DMS79 treated with DMSO at 0.1 percent for 48 hours (cell line): ENCODE data around the gene TTYH1.

ENCODE experiments used
- DNase-seq: peaks from one replicate; lab custom pipeline; 2025; lab: John Stamatoyannopoulos, UW

TTYH1 gene

DNA sequence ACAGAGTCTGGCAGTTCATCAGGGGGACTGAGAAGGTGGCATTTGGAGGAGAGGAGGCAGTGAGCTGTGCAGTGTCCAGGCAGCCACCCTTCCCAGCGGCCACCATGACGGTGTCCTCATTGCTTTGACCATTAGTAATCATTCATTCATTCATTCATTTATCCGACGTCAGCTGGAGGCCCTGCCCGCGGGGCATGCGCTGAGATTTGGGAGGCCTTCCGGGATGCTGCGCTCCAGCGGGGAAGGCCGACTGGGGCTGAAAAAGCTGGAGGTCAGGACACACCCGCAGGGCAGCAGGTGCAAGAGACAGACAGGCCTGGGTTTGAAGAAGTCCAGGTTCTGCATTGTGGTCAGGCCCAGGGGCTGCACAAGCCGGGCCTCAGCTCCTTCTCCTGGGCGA, 8.9 kb downstream of the TTYH1 start:
- DNase-seq, result no peak

DNA sequence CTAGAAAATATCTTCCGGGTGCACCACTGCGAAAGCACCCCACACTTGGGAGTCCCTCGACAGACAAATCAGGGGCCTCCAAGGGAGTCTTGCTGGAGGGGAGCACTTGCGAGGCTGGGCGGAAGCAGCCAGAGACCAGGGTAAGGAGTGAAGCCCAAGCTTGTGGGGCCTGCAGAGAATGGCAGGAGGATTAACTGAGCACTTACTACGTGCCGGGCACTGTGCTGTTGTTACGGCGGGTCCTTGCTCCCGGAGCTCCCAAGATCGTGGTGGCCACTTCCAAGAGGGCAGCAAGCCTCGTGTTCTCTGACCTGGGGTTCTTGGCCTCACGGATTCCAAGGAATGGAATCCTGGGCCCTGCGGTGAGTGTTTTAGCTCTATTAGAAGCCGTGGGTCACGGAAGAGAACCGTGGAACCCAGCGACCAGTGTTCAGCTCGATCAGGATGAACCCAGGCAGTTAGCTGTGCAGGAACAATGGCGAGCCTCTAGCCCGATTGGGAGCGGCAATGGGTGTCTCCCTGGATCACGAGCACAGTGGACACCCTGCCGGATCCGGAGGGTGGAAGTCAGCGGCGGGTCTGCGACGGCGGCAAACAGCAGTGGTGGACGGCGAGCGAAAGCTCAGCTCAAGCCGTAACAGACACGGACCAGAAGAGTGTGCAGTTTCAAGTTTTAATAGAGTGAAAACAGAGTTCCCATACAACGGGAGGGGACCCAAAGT, 9.6 kb downstream of the TTYH1 start:
- DNase-seq, result no peak

DNA sequence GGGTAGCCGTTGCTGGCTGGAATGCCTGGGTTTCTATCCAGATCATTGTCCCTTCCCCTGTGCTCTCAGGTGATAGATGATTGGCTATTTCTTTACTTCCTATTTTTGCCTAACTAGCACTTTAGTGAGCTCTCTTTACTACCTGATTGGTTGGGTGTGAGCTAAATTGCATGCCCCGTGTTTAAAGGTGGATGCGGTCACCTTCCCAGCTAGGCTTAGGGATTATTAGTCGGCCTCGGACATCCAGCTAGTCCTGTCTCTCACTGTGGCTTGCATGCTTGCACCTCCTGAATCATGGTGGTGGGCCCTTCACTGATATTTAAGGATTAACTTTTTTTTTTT, 10.1 kb downstream of the TTYH1 start:
- DNase-seq, result no peak

DNA sequence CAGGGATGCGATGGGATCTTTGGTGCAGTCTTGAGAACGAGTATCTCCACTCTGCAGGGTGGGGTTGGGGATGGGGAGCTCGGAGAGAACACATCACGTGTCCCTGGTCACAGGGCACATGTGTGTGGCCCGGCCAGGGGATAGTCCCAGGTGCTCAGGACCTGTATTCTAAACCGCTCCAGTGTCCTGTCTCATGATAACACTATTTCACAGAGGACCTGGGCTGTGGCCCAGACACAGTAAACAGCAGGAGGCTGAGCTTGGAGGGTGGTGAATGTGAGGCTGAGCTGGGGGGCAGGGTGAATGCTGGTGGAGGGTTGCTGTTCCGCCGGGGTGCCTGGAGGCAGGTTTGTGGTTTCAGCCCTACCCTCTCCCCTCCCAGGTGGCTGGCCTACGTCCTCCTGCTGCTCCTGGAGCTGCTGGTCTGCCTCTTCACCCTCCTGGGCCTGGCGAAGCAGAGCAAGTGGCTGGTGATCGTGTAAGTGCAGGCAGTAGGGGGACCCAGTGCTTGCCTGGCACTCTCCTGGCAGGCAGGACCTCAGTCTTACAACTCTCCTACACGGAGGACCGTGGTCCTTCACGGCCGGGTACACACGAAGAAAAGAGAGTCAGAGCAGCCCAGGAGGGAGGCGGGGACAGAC, 11.1 kb downstream of the TTYH1 start:
- no peak for DNase-seq

DNA sequence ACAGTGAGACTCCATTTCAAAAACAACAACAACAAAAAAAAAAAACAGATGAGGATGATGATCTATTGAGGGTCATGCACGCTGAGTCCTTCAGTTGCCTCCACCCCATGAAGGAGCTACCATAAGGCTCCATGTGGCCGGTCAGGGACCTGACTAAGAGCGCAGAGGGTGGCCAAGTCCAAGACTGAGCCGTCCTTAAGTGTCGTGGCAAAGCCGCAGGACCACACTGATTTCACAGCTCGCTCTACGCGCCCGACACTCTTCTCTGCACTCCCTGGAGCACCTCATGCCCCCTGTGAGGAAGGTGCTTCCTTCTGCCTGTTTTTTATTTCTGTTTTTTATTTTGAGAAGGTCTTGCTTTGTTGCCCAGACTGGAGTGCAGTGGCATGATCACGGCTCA, 12.3 kb downstream of the TTYH1 start:
- DNase-seq, result no peak

DNA sequence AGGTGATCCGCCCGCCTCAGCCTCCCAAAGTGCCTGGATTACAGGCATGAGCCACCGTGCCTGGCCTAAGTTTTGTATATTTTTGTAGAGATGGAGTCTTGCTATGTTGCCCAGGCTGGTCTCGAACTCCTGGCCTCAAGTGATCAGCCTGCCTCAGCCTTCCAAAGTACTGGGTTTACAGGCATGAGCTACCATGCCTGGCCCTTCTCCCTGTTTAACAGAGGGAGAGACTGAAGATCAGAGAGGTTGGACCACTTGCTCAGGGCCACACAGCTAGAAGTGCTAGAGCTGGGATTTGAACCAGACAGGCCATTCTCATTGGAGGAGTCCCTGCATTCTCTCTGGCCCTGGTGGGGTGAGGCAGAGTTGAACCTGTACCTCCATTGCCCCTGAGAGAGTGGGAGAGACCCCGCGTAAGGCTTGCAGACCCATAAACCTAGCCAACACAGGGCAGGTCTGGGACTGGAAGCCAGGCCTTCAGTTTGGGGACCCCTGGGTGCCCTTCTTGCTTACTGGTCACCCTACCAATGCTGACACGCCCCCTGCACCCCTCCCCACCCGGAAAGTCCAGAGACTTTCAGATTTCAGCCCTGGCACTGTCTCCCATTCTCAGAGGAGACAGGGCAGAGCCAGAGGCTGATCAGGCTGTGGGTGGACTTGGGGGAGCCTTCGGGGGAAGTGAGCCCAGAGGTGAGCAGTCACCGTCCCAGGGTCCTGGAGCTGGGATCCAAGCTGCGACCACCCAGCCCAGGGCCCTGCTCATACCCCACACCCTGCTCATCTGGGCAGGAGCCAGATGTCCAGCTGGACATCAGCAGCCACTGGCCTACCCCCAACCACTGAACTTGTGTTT, 13.3 kb downstream of the TTYH1 start:
- DNase-seq, result no peak

DNA sequence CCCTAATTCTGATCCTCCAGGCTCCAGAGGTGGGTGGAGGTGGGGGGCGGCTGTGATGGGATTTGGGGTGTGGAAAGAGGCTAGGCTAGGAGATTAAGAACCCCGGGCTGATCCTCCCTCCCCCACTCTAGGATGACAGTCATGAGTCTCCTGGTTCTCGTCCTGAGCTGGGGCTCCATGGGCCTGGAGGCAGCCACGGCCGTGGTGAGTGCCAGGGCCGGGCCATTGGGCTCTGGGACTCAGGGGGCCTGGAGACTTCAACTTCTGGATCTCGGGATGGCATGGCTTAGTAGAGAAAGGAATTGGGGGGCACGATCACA, 13.9 kb downstream of the TTYH1 start:
- no peak for DNase-seq

DNA sequence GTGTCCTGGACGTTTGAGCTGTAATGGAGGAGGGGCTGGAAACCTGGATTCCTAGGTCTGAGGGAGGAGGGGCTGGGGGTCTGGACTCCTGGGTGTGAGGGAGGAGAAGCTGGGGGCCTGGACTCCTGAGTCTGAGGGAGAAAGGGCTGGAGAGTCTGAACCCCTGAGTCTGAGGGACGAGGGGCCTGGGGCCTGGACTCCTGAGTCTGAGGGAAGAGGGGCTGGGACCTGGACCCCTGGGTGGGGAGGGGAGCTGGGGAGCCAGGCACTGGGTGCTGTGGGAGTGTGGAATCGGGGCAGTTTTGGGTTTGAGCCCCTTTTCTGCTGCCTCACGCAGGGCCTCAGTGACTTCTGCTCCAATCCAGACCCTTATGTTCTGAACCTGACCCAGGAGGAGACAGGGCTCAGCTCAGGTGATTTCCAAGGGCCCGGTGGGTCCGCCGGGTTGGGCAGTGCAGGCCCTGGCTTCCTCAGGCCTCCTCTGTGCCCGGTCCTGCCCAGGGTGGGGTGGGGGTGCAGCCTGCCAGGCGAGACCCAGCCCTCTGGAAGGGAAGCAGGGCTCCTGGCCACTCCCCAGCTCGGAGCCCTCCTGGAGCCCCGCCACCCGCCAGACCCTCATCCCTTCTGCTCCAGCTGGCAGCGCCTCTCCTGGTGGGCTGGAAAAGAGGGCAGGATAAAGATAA, 14.4 kb downstream of the TTYH1 start:
- no peak for DNase-seq

DNA sequence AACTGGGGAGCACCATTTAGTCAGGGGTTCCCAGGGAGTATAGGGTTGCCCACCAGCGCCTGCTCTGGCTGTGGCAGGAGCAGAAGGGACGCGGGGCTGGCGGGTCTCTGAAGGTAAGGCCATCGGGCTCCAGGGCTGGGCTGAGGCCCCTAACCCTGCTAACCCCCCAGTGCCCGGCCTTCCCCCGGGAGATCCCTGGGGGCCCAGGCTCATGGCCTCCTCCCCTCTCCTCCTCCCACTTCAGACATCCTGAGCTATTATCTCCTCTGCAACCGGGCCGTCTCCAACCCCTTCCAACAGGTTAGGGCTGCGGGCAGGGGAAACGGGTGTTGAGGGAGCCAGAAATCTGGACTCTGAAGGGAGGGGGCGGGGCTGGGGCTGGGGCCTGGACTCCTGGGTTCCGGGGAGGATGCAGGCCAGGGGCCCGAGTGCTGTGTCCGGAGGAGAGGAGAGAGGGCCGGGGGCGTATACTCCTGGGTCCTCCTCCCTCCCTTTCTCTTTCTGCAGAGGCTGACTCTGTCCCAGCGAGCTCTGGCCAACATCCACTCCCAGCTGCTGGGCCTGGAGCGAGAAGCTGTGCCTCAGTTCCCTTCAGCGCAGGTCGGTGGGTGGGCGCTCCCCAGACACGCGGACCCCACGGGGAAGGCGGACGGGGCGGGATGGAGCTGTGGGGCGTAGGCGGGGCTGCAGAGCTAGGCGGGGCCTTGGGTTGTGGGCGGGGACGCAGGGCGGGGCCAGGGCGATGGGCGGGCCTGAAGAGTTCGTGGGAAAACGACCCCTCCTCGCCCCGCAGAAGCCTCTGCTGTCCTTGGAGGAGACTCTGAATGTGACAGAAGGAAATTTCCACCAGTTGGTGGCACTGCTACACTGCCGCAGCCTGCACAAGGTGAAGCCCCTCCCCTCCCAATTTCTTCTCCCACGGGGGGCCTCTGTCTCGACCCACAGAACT, 15.3 kb downstream of the TTYH1 start:
- no peak for DNase-seq

DNA sequence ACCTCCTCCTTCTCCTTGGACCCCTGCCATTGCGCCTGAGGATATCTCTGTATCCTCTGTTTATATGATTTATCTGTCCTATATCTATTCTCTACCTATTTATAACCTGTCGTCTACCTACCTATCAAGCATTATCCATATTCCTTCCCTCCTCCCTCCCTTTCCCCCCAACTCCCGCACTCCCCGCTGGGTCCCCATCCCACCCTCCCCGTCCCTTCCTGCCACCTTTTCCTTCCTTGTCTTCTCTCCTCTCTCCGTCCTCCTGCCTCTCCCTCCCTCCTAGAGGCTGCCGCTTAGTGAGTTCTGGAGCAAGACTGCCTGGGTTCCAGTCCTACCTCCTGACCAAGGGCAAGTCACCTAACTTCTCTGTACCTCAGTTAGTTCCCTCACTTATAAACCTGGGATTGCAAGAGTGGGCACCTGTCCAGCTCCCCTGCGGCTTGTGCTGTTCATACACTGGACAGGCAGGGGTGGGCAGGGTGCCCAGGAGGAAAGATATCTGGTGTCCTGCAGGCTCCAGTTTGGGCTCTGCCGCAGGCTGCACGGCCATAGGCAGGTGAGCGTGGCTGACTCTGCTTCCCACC, 16.1 kb downstream of the TTYH1 start:
- peak; percentile 20 for DNase-seq

DNA sequence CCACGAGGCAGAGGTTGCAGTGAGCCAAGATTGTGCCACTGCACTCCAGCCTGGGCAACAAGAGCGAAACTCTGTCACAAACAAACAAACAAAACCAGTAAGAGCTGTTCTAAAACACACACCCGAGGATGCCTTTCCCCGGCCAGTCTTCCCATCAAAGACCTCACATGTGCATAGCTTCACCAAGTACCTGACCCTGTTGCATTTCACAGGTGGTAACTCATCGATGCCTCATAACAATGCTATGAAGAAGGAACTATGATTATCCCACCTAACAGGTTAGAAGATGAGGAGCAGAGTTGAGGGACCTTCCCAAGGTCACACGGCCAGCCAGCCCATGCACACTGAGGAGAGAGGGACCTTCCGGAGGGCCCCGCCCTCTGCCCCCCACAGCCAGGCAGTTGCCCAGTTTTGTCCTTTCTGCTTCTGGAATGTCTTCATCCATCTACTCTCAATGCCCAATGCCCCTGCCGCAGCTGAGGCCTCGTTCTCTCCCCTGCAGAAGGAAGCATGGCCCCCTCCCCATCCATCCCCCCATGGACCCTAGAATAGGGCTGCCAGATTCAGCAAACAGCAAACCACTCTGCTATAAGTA, 17.0 kb downstream of the TTYH1 start:
- no peak for DNase-seq

DNA sequence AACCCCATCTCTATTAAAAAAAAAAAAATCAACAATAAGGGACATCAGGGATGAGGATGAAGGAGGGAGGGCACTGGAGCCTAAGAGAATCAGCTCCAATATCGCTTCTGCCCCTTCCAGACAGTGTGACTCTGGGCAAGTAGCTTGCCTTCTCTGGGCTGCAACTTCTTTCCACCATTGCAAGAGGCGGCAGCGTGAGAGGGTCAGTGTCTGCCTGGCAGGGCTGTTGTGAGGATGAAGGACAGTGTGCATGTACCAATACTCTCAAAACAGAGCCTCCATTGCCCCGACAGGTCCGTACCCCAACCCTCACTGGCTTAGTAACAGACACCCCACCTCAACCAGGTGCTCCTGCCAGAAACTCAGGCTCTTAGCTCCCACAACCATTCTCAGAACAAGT, 18.4 kb downstream of the TTYH1 start:
- DNase-seq, result no peak

DNA sequence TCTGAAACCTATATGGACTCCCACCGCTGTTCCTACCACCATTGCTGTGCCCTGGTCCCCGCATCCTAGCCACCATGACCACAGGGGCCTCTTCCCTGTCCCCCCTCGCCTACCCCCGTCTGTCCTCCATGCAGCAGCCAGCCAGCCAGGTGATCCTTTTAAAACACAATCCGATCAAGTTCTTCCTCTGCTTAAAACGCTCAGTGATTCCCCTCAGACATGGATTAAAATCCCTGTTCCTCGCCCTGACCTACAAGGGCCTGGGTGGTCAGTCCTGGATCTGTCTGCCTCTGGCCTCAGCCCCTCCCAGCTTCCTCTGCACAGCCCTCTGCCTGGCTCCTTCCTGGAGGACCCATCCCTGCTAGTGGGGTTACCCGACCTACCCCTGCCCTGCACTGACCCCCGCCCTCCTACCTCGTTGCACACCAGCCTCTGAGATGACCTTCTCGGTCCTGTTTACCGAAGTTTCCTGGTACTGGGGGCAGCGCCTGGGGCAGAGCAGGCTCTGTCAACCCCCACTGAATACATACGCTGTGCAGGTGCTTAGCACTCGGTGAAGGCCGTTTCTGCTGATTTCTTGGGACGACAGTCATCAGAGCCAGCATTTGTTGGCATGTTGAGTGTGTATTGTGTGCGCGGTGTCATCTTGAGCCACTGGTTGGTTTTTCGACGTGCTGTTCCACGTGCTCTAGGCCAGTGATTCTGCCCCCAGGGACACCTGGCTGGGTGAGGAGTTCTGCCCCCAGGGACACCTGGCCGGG, 19.0 kb downstream of the TTYH1 start:
- no peak for DNase-seq

DNA sequence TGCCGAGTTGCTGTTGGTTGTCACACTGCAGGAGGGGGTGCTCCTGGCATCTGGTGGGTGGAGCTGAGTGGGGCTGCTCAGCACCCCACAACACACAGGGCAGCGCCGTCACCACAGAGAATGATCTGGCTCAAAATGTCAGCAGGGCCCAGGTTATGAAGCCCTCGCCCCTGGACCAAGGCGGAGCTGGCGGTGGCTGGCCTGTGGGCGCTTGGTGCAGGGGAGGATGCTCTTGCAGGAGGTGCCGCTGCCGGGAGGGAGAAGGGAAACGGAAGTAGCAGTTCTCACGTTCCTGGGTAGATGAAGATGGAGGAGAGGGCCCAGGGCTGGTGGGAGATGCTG, 19.6 kb downstream of the TTYH1 start:
- DNase-seq, result no peak

DNA sequence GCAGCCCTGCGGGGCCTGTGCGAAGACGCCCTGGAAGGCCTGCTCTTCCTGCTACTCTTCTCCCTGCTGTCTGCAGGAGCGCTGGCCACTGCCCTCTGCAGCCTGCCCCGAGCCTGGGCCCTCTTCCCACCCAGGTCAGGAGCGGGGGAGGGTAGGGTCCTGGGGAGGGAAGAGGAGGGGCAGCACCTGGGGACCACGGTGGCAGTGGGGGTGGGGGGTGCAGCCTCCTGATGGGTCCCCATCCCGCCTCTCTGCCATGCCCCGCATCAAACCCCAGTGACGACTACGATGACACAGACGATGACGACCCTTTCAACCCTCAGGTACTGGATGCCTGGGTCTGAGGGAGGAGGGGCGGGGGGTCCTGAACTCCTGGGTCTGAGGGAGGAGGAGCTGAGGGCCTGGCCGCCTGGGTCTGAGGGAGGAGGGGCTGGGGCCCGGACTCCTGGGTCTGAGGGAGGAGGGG, 20.3 kb downstream of the TTYH1 start:
- no peak for DNase-seq

DNA sequence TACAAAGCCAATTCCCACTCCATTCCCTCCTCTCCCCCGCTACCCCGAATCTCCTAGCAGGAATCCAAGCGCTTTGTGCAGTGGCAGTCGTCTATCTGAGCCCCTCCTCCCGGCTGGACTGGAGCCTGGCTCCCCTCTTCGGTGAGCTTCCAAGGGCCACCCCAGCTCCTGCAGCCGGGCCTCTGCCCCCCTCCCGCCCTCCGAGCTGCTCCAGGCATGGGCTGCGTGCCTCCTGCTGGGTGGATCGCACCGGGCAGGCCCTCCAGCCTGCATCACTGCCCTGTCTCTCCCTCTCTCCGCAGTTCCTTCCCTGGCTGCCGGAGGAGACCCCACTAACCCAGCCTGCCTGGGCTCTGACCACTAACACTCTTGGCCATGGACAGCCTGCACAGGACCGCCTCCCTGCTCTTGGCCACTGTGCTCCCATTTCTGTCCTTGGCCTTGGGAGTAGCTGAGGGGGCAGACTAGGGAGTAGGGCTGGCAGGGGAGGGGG, 20.8 kb downstream of the TTYH1 start:
- DNase-seq, result no peak

DNA sequence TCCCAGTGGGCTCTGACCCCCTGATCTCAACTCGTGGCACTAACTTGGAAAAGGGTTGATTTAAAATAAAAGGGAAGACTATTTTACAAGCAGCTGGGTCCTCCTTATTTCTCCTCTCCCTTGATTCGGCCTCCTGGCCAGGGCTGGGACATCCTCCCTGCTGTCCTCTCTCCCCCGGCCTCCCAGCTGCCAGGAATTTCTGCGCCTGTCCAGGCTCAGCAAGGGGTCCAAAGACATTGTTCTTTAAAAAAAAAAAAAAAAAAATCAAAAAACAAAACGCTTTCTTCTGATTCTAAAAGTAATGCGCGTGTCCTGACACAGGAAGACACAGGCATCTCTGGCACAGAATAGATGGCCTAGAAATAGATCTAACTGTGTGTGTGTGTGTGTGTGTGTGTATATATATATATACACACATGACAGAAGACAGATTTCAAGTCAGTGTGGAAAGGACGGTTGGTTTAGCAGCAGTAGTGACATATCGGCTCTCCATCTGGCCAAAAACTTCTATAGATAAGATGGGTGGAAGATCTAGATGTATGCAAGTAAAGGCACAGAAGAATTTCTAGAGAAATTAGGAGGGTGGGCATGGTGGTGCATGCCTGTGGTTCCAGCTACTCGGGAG, 21.5 kb downstream of the TTYH1 start:
- DNase-seq, result no peak

DNA sequence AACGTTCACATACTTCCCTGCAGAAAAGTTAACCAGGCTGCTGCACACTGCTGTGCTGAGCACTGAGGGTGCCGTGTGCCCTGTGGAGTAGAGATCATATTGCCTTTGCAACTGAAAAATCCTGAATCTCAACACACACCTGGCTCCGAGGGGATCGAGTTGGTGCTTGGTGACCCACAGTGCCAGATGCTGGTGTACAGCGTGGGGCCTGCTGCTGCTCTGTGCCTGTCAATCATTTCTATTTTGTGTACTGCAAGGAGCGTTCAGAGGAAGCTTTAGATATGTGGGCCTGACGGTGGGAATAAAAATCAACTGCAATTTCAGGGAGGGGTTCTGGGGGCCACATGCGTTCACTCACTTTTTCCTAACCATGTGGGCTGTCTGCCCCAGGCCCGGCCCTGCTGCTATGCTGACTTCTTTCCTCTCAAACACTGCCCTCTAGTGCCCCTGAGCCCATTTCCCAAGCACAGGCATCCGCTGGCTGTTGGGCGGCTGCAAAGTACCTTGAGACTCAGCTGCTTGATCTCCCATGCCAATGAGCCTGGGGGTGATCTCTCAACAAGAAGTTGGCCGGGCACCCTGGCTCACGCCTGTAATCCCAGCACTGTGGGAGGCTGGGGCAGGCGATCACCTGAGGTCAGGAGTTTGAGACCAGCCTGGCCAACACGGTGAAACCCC, 24.0 kb downstream of the TTYH1 start:
- no peak for DNase-seq

DNA sequence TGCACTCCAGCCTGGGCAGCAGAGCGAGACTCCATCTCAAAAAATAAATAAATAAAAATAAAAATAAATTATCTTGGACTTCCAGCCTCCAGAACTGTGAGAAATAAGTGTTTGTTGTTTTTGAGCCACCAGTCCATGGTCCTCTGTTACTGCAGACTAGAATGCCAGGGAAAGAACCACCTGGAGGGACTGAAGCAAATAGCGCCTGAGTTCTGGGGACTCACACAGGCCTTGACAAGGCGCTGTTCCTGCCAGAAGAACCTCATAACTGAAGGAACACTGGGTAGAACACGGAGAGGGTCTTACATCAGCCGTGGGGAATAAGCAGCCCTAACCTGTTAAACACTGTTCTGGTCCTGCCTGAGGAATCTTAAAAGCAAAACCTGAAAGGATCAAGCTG, 25.4 kb downstream of the TTYH1 start:
- DNase-seq, result no peak
